Measurements from ENCODE around the gene EFNB3. TPM values are rescaled to one million over a fixed set of nuclear protein-coding genes. Genes with fewer than 3 reads are reported as not detected.

EFNB3 gene
- total RNA-seq, 1 donor from 2014 or later, result 17.9 TPM

GRCh38 chr17:7754656-7755055, 49.7 kb downstream of the EFNB3 start:
- peaks cover 2% of the 10 kb centered on the region for H3K27me3 Mint-ChIP-seq (ENCODE audit: unreplicated experiment)
- TF ChIP-seq CTCF (IDR thresholded peaks at IDR 0.05; ENCODE audit: partially characterized antibody, unreplicated experiment), result no peak
- H3K4me3 Mint-ChIP-seq (ENCODE audit: unreplicated experiment), result no peak overlapping the region
- H3K4me1 Mint-ChIP-seq (ENCODE audit: low read depth, unreplicated experiment), result no peaks in the 10 kb centered on the region
- H3K9me3 Mint-ChIP-seq (ENCODE audit: unreplicated experiment), result no peaks in the 10 kb centered on the region
- no peak overlapping the region for H3K27ac Mint-ChIP-seq (ENCODE audit: unreplicated experiment)
- no peak for DNase-seq
- peaks cover 5% of the 10 kb centered on the region for H3K36me3 Mint-ChIP-seq (ENCODE audit: unreplicated experiment)

GRCh38 chr17:7755095-7755890, 50.3 kb downstream of the EFNB3 start:
- H3K9me3 Mint-ChIP-seq (ENCODE audit: unreplicated experiment), result no peaks in the 10 kb centered on the region
- peaks cover 2% of the 10 kb centered on the region for H3K27me3 Mint-ChIP-seq (ENCODE audit: unreplicated experiment)
- no peak for DNase-seq
- TF ChIP-seq CTCF (IDR thresholded peaks at IDR 0.05; ENCODE audit: partially characterized antibody, unreplicated experiment), result no peak
- no peak overlapping the region for H3K4me3 Mint-ChIP-seq (ENCODE audit: unreplicated experiment)
- no peak overlapping the region for H3K27ac Mint-ChIP-seq (ENCODE audit: unreplicated experiment)
- H3K4me1 Mint-ChIP-seq (ENCODE audit: low read depth, unreplicated experiment), result no peaks in the 10 kb centered on the region
- H3K36me3 Mint-ChIP-seq (ENCODE audit: unreplicated experiment), result peaks cover 5% of the 10 kb centered on the region

DNA sequence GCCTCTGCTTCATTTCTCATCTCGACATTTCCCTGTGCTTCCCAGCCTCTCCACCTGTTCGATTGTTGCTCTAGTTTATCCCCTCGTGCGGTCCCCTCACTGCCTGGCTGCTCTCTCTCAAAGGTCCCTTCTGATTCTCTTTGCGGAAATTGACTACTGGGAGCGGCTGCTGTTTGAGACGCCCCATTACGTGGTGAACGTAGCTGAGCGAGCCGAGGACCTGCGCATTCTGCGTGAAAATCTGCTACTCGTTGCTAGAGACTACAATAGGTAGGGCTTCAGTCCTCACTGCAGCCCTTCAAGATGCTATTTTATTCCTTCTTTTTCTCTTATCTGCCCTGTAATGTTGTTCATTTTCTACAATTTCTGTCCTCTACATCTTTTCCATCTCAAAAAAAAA, 52.0 kb downstream of the EFNB3 start:
- no peak for DNase-seq
- no peak for TF ChIP-seq CTCF (IDR thresholded peaks at IDR 0.05; ENCODE audit: partially characterized antibody, unreplicated experiment)
- H3K4me1 Mint-ChIP-seq (ENCODE audit: low read depth, unreplicated experiment), result no peaks in the 10 kb centered on the region
- H3K36me3 Mint-ChIP-seq (ENCODE audit: unreplicated experiment), result peaks cover 5% of the 10 kb centered on the region
- no peak overlapping the region for H3K4me3 Mint-ChIP-seq (ENCODE audit: unreplicated experiment)
- no peak overlapping the region for H3K27ac Mint-ChIP-seq (ENCODE audit: unreplicated experiment)
- no peaks in the 10 kb centered on the region for H3K9me3 Mint-ChIP-seq (ENCODE audit: unreplicated experiment)
- peaks cover 2% of the 10 kb centered on the region for H3K27me3 Mint-ChIP-seq (ENCODE audit: unreplicated experiment)

Other genes with a start within 250 kb of the EFNB3 start
- 25.1 TPM for gene ZBTB4, start 225.6 kb upstream of the EFNB3 start, total RNA-seq (ENCODE audit: unreplicated experiment)
- gene SLC35G6, start 223.8 kb upstream of the EFNB3 start, total RNA-seq (ENCODE audit: unreplicated experiment), result 0.34 TPM
- gene POLR2A, start 220.8 kb upstream of the EFNB3 start, total RNA-seq (ENCODE audit: unreplicated experiment), result 200 TPM
- gene TNFSF12, start 156.1 kb upstream of the EFNB3 start, total RNA-seq (ENCODE audit: unreplicated experiment), result 0.83 TPM
- not detected for gene TNFSF13, start 146.5 kb upstream of the EFNB3 start, total RNA-seq (ENCODE audit: unreplicated experiment)
- gene SENP3, start 143.3 kb upstream of the EFNB3 start, total RNA-seq (ENCODE audit: unreplicated experiment), result 66.4 TPM
- not detected for gene CD68, start 125.6 kb upstream of the EFNB3 start, total RNA-seq (ENCODE audit: unreplicated experiment)
- 60.2 TPM for gene MPDU1, start 121.3 kb upstream of the EFNB3 start, total RNA-seq (ENCODE audit: unreplicated experiment)
- gene SOX15, start 115.1 kb upstream of the EFNB3 start, total RNA-seq (ENCODE audit: unreplicated experiment), result 1.7 TPM
- gene FXR2, start 90.3 kb upstream of the EFNB3 start, total RNA-seq (ENCODE audit: unreplicated experiment), result 108 TPM
- 97.3 TPM for gene SAT2, start 77.4 kb upstream of the EFNB3 start, total RNA-seq (ENCODE audit: unreplicated experiment)
- not detected for gene SHBG, start 75.1 kb upstream of the EFNB3 start, total RNA-seq (ENCODE audit: unreplicated experiment)
- 11.3 TPM for gene ATP1B2, start 54.3 kb upstream of the EFNB3 start, total RNA-seq (ENCODE audit: unreplicated experiment)
- gene TP53, start 17.7 kb upstream of the EFNB3 start, total RNA-seq (ENCODE audit: unreplicated experiment), result 38.2 TPM
- 19.5 TPM for gene WRAP53, start 16.7 kb upstream of the EFNB3 start, total RNA-seq (ENCODE audit: unreplicated experiment)
- 0.07 TPM for gene DNAH2, start 12.5 kb downstream of the EFNB3 start, total RNA-seq (ENCODE audit: unreplicated experiment)
- gene KDM6B, start 129.0 kb downstream of the EFNB3 start, total RNA-seq (ENCODE audit: unreplicated experiment), result 191 TPM
- 23.7 TPM for gene TMEM88, start 149.9 kb downstream of the EFNB3 start, total RNA-seq (ENCODE audit: unreplicated experiment)
- 49.7 TPM for gene NAA38, start 152.4 kb downstream of the EFNB3 start, total RNA-seq (ENCODE audit: unreplicated experiment)
- gene CYB5D1, start 152.8 kb downstream of the EFNB3 start, total RNA-seq (ENCODE audit: unreplicated experiment), result 9.2 TPM
- gene CHD3, start 183.6 kb downstream of the EFNB3 start, total RNA-seq (ENCODE audit: unreplicated experiment), result 129 TPM
- gene RNF227, start 211.1 kb downstream of the EFNB3 start, total RNA-seq (ENCODE audit: unreplicated experiment), result 0.49 TPM
- gene KCNAB3, start 224.7 kb downstream of the EFNB3 start, total RNA-seq (ENCODE audit: unreplicated experiment), result 12.3 TPM
- 214 TPM for gene TRAPPC1, start 226.7 kb downstream of the EFNB3 start, total RNA-seq (ENCODE audit: unreplicated experiment)
- 55.7 TPM for gene CNTROB, start 227.0 kb downstream of the EFNB3 start, total RNA-seq (ENCODE audit: unreplicated experiment)

Data from glutamatergic neuron (in vitro differentiated cells).